Measurements from ENCODE around the gene CENPP. TPM values are rescaled to one million over a fixed set of nuclear protein-coding genes. Genes with fewer than 3 reads are reported as not detected.

Gene CENPP
- total RNA-seq, 4 donors from 2014 or later, result 0.98 to 7.9 (median 5.4) TPM

- no peak for TF ChIP-seq CTCF (IDR thresholded peaks at IDR 0.05; ENCODE audit: low read depth)
These were observed 287.1 kb downstream of the CENPP start for GRCh38 chr9:92612816-92613215.

GRCh38 chr9:92613268-92614122 is 287.7 kb downstream of the CENPP start:
- no peak for TF ChIP-seq CTCF (IDR thresholded peaks at IDR 0.05; ENCODE audit: low read depth)

DNA sequence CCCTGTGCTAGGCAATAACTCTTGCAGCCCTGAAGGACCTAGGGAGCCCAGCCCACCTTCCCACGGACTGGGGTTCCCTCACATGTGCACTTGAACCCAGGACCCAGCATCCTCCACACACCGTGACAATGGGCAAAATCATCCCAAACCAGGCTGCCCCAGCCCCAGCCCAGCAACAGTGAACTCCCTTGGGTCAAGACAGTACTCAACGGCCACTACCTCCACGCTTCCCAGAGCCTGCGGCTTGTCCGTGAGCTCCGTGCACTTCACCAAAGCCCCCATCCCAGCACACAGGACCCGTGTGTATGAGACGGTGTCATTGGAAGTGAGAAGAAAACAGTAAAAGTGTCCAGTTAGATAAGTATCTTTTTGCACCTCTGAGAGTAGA is 288.4 kb downstream of the CENPP start:
- no peak for TF ChIP-seq CTCF (IDR thresholded peaks at IDR 0.05; ENCODE audit: low read depth)

DNA sequence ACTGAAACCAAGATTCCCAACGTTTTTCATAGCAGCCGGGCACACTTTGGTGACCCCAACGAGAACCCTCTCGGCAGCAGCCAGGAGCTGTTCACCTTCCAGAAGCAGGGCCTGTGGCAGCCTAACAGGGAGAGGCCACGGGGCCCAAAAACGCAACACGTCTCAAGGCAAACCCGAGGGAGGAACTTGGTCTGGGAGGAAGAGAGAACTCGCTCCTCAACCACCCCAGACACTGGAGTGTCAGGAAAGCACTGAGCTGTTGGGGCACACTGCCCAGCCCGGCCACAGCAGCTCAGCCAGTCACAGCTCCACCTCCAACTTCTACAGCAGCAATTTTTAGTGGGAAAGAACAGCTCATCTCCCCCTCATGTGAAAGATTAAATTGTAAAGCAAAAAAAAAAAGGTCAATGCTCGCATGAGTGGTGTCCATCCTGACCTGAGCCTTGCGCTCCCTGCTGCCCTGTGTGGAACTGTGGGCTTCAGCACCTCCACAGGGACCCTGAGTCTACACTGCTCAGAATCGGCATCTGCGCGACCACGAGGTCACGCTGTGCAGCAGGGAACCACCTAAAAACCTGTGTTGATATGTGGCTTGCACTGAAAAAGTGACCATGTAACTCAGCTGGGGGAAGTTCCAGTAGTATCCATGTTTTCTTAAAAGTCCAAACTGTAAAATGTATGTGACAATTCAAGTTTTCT is 289.2 kb downstream of the CENPP start:
- no peak for TF ChIP-seq CTCF (IDR thresholded peaks at IDR 0.05; ENCODE audit: low read depth)

DNA sequence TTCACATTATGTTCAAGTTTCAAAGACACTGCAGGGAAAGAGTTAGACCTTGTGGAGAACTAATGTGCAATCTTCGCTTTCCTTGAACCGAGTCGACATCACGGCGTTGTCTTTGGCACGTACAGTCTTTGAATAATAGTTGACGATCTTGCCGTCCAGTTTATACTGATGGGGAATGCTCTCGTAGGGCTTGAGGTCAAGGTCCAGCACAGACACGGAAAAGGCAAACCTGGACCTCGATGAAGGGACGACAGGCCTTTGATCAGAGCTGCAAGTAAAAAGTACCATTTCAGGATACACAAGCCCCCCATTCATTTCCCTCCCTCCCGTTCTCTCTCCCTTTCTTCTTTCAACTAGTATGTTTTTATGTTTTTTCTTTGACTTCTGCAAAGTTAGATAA is 290.0 kb downstream of the CENPP start:
- TF ChIP-seq CTCF (IDR thresholded peaks at IDR 0.05; ENCODE audit: low read depth), result no peak

- no peak for TF ChIP-seq CTCF (IDR thresholded peaks at IDR 0.05; ENCODE audit: low read depth)
These were observed 290.5 kb downstream of the CENPP start for GRCh38 chr9:92616199-92616641.

- TF ChIP-seq CTCF (IDR thresholded peaks at IDR 0.05; ENCODE audit: low read depth), result no peak
These were observed 290.9 kb downstream of the CENPP start for GRCh38 chr9:92616655-92617111.
